K562 (cell line): ENCODE measurements around the gene KIF1A. TPM values are rescaled to one million over a fixed set of nuclear protein-coding genes. Genes with fewer than 3 reads are reported as not detected.

Source experiments
- BRF1 ChIP-seq: IDR thresholded peaks from 3 replicates; pipeline ENCODE4 v1.6.1; 2011; ENCODE audit warnings: borderline replicate concordance, mild to moderate bottlenecking; ENCODE audit not compliant: insufficient read length; ENCODE audit errors: extremely low read depth
- EP400 ChIP-seq: fragments of 450-650 bp; IDR thresholded peaks from 2 replicates; pipeline ENCODE4 v1.6.1; 2017; ENCODE audit warnings: antibody characterized with exemption, mild to moderate bottlenecking, moderate library complexity
- HDAC1 ChIP-seq, 2 experiments: fragments of 450-650 bp; IDR thresholded peaks; 2 replicates each; pipeline ENCODE4 v1.6.1; 2016 to 2017; ENCODE audit warnings: inconsistent platforms in 1 of 2, mild to moderate bottlenecking in 1 of 2, moderate library complexity in 1 of 2
- KAT8 ChIP-seq: fragments of 450-650 bp; IDR thresholded peaks from 2 replicates; pipeline ENCODE4 v1.6.1; 2016; ENCODE audit warnings: low read depth, mild to moderate bottlenecking
- KLF1 ChIP-seq: fragments of 450-650 bp; IDR thresholded peaks from 2 replicates; pipeline ENCODE4 v1.6.1; 2016; ENCODE audit warnings: missing genetic modification characterization, missing compliant biosample characterization
- MAFF ChIP-seq: IDR thresholded peaks from 2 replicates; pipeline ENCODE4 v1.6.1; 2012; ENCODE audit warnings: low read length, improper control_type of control experiment
- MEF2A ChIP-seq: IDR thresholded peaks from 2 replicates; pipeline ENCODE4 v1.6.1; 2011; ENCODE audit warnings: low read depth, mild to moderate bottlenecking, low read length, moderate library complexity; ENCODE audit not compliant: control insufficient read depth
- NFIC ChIP-seq: fragments of 450-650 bp; IDR thresholded peaks from 2 replicates; pipeline ENCODE4 v1.6.1; 2017; ENCODE audit warnings: mild to moderate bottlenecking, inconsistent platforms
- PURB ChIP-seq: sonication (generic); formaldehyde crosslinking; IDR thresholded peaks from 2 replicates; pipeline ENCODE4 v1.9.0; 2021; ENCODE audit warnings: low read depth, mild to moderate bottlenecking, missing genetic modification reagents
- RBFOX2 ChIP-seq: fragments of 200-400 bp; formaldehyde crosslinking; IDR thresholded peaks from 2 replicates; pipeline ENCODE4 v1.6.1; 2017; ENCODE audit warnings: low read depth, mild to moderate bottlenecking, low read length, moderate library complexity
- REST ChIP-seq, 2 experiments: fragments of 450-650 bp; formaldehyde crosslinking in 1 of 2; IDR thresholded peaks; 2 replicates each; pipeline versions ENCODE4 v1.4.0 to v1.6.1; 2014 to 2020; ENCODE audit warnings: mild to moderate bottlenecking in 2 of 2, borderline replicate concordance in 1 of 2, low read depth in 1 of 2
- TCF7L2 ChIP-seq: fragments of 150-350 bp; IDR thresholded peaks from 2 replicates; pipeline ENCODE4 v1.6.1; 2016; ENCODE audit warnings: low read depth, mild to moderate bottlenecking, low read length, moderate library complexity
- polyA plus RNA-seq, 8 experiments: library from polyadenylated mRNA; depleted of rRNA in 4 of 8; stranded (reverse) in 5 of 8; unstranded in 3 of 8; fragments of >200 nt; fragmentation: Nextera tagmentation in 2 of 8; fragmentation: Illumina TruSeq in 1 of 8; extraction: Ambion mirVana in 2 of 8; extraction: Trizol in 1 of 8; gene quantifications; 2 replicates each; pipeline versions ENCODE4 v1.2.1 to v1.2.3, GENCODE V29; 2011 to 2014; ENCODE audit warnings: inconsistent platforms in 1 of 8, missing spikeins in 1 of 8
- total RNA-seq, 7 experiments: library from RNA; depleted of rRNA in 6 of 7; stranded (reverse); fragments of >200 nt in 6 of 7; fragmentation: Illumina TruSeq in 2 of 7; extraction: Trizol in 2 of 7; gene quantifications; 2 replicates each; pipeline versions ENCODE4 v1.2.1 to v1.2.3, GENCODE V29; 2011 to 2021; ENCODE audit warnings: low replicate concordance in 1 of 7
- TF ChIP-seq, protein P1 (sequence below): fragments of 450-650 bp; IDR thresholded peaks from 2 replicates; pipeline ENCODE4 v1.6.1; 2018; ENCODE audit not compliant: partially characterized antibody
- TF ChIP-seq, protein P2 (sequence below), 3 experiments: fragments of 200-800 bp in 1 of 3; sonication (Bioruptor generic) in 1 of 3; sonication (generic) in 1 of 3; formaldehyde crosslinking in 1 of 3; IDR thresholded peaks; 2 replicates each; pipeline versions ENCODE4 v1.6.1 to v1.8.0; 2016 to 2022; ENCODE audit warnings: mild to moderate bottlenecking in 2 of 3, missing compliant biosample characterization in 2 of 3, missing genetic modification characterization in 2 of 3, missing genetic modification reagents in 1 of 3

The KIF1A gene
- total and polyA plus RNA-seq, 9 of the 15 experiments (the other 6 are each of a cell fraction or from before 2014, with no cell fraction given) = 0.07 to 1.4 (median 0.45) TPM; not detected in 2

GRCh38 chr2:240840435-240841060 lies 20.5 kb upstream of the KIF1A start (continued):
- TF ChIP-seq, protein P1, sequence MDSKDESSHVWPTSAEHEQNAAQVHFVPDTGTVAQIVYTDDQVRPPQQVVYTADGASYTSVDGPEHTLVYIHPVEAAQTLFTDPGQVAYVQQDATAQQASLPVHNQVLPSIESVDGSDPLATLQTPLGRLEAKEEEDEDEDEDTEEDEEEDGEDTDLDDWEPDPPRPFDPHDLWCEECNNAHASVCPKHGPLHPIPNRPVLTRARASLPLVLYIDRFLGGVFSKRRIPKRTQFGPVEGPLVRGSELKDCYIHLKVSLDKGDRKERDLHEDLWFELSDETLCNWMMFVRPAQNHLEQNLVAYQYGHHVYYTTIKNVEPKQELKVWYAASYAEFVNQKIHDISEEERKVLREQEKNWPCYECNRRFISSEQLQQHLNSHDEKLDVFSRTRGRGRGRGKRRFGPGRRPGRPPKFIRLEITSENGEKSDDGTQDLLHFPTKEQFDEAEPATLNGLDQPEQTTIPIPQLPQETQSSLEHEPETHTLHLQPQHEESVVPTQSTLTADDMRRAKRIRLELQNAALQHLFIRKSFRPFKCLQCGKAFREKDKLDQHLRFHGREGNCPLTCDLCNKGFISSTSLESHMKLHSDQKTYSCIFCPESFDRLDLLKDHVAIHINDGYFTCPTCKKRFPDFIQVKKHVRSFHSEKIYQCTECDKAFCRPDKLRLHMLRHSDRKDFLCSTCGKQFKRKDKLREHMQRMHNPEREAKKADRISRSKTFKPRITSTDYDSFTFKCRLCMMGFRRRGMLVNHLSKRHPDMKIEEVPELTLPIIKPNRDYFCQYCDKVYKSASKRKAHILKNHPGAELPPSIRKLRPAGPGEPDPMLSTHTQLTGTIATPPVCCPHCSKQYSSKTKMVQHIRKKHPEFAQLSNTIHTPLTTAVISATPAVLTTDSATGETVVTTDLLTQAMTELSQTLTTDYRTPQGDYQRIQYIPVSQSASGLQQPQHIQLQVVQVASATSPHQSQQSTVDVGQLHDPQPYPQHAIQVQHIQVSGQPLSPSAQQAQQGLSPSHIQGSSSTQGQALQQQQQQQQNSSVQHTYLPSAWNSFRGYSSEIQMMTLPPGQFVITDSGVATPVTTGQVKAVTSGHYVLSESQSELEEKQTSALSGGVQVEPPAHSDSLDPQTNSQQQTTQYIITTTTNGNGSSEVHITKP = no peak
- TF ChIP-seq KLF1 (tag) (no peak), HDAC1 (IDR thresholded peaks at IDR 0.05) (no peak), BRF1 (no peak), EP400 (no peak), NFIC (no peak), MAFF (no peak), PURB (CRISPR knock-in tag) (no peak), RBFOX2 (no peak), MEF2A (no peak), REST (IDR thresholded peaks at IDR 0.05; ENCODE audit: borderline replicate concordance) (peak; percentile 91), REST (CRISPR knock-in tag; IDR thresholded peaks at IDR 0.05; ENCODE audit: low read depth) (0 out of 2 replicates have a peak, but pooled peaks have one; percentile 71), TCF7L2 (no peak), KAT8 (no peak)
- TF ChIP-seq, protein P2, sequence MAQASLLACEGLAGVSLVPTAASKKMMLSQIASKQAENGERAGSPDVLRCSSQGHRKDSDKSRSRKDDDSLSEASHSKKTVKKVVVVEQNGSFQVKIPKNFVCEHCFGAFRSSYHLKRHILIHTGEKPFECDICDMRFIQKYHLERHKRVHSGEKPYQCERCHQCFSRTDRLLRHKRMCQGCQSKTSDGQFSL (CRISPR knock-in tag; IDR thresholded peaks at IDR 0.05) = no peak
- TF ChIP-seq, protein P2 (tag; IDR thresholded peaks at IDR 0.05) = no peak
